MM.1S (cell line): ENCODE results near the gene TAC3.

Source experiments
- EZH2 ChIP-seq: fragments of 300-600 bp; sonication (generic); optimal IDR thresholded peaks from 2 replicates; pipeline ENCODE3; 2017; ENCODE audit warnings: low read depth, mild to moderate bottlenecking, antibody characterized with exemption, low read length, mixed read lengths
- TF ChIP-seq, protein P1 (sequence below): fragments of 300-600 bp; sonication (generic); IDR thresholded peaks from 2 replicates; pipeline ENCODE4 v1.5.1; 2016; ENCODE audit warnings: antibody characterized with exemption, low read length, mixed read lengths

DNA sequence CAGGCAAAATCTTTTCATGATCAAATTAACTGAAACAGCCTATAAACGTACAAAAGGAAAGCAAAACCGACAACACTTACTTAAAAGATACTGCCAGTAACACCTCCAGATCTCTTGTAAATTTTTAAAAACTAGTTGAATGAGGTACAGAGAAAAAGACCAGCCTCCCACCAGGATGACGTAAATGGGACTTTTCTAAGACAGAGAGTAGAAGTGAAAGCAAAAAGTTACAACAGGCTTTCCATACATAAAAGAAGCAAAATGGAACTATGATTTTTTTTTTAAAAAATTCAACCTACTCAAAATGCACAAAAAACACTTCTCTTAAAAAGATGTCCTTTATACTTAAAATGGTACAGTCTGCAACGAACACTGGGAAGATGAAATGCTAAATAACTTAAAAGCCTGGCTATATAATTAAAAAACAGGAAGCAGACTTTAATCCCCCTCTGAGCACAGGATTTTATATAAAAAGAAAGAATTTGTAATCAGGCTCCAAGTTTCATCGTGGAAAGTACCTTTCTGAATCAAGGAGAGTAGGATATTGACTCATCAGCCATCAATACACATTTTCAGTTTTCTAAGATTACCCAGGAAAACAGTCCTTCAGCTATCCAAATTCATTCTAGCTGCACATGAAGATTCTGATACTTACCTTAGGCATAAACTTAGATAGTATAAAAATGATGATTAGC, 47.8 kb upstream of the TAC3 start:
- TF ChIP-seq, protein P1, sequence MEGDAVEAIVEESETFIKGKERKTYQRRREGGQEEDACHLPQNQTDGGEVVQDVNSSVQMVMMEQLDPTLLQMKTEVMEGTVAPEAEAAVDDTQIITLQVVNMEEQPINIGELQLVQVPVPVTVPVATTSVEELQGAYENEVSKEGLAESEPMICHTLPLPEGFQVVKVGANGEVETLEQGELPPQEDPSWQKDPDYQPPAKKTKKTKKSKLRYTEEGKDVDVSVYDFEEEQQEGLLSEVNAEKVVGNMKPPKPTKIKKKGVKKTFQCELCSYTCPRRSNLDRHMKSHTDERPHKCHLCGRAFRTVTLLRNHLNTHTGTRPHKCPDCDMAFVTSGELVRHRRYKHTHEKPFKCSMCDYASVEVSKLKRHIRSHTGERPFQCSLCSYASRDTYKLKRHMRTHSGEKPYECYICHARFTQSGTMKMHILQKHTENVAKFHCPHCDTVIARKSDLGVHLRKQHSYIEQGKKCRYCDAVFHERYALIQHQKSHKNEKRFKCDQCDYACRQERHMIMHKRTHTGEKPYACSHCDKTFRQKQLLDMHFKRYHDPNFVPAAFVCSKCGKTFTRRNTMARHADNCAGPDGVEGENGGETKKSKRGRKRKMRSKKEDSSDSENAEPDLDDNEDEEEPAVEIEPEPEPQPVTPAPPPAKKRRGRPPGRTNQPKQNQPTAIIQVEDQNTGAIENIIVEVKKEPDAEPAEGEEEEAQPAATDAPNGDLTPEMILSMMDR: no peak
- no peak for TF ChIP-seq EZH2
